ENCODE results near the gene MIPEP.

DNA sequence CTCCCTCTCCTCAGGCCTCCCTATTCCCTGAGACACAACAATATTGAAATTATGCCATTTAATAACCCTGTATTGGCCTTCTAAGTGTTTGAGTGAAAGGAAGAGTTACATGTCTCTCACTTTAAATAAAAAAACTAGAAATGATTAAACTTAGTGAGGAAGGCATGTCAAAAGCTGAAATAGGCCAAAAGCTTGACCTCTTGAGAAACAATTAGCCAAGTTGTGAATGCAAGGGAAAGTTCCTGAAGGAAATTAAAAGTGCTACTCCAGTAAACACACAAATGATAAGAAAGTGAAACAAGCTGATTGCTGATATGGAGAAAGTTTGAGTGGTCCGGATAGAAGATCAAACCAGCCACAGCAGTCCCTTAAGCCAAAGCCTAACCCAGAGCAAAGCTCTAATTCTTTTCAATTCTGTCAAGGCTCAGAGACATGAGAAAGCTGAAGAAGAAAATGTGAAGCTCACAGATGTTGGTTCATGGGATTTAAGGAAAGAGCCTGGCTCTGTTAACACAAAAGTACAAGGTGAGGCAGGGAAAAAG lies 191.4 kb downstream of the MIPEP start:
- TF ChIP-seq, protein P1, sequence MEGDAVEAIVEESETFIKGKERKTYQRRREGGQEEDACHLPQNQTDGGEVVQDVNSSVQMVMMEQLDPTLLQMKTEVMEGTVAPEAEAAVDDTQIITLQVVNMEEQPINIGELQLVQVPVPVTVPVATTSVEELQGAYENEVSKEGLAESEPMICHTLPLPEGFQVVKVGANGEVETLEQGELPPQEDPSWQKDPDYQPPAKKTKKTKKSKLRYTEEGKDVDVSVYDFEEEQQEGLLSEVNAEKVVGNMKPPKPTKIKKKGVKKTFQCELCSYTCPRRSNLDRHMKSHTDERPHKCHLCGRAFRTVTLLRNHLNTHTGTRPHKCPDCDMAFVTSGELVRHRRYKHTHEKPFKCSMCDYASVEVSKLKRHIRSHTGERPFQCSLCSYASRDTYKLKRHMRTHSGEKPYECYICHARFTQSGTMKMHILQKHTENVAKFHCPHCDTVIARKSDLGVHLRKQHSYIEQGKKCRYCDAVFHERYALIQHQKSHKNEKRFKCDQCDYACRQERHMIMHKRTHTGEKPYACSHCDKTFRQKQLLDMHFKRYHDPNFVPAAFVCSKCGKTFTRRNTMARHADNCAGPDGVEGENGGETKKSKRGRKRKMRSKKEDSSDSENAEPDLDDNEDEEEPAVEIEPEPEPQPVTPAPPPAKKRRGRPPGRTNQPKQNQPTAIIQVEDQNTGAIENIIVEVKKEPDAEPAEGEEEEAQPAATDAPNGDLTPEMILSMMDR (IDR thresholded peaks at IDR 0.05; ENCODE audit: insufficient read depth, low read depth, low read length): no peak
- no peak for TF ChIP-seq EZH2 (IDR thresholded peaks at IDR 0.05; ENCODE audit: insufficient read depth, low read length)
